Sigmoid colon (tissue), 7 donors: ENCODE measurements around the gene ADCY7. TPM values are rescaled to one million over a fixed set of nuclear protein-coding genes. Genes with fewer than 3 reads are reported as not detected.

Source experiments
- DNase-seq: peaks from one replicate; pipeline ENCODE4 v3.0.0-alpha.2; 2019
- H3K27ac ChIP-seq, 4 donors: fragments of 200-600 bp; sonication (generic); one replicate each; pipeline ENCODE4 v1.5.1; 2016 to 2019; ENCODE audit warnings: mild to moderate bottlenecking in 1 of 4
- H3K27me3 ChIP-seq, 3 donors: fragments of 200-600 bp; sonication (generic); one replicate each; pipeline ENCODE4 v1.5.1; 2019; ENCODE audit warnings: mild to moderate bottlenecking in 1 of 3
- H3K36me3 ChIP-seq, 4 donors: fragments of 200-600 bp; sonication (generic); one replicate each; pipeline ENCODE4 v1.5.1; 2016 to 2019
- H3K4me1 ChIP-seq, 4 donors: fragments of 200-600 bp; sonication (generic); one replicate each; pipeline ENCODE4 v1.5.1; 2017 to 2019
- H3K4me3 ChIP-seq, 4 donors: fragments of 200-600 bp; sonication (generic); one replicate each; pipeline ENCODE4 v1.5.1; 2017 to 2019; ENCODE audit warnings: mild to moderate bottlenecking in 2 of 4, moderate library complexity in 1 of 4
- H3K9me3 ChIP-seq, 4 donors: fragments of 200-600 bp in 3 of 4; sonication (generic) in 3 of 4; one replicate each; pipeline versions ENCODE4 v1.5.1 to v1.6.1; 2013 to 2019
- EP300 ChIP-seq, 4 donors: sonication (generic); formaldehyde crosslinking; IDR thresholded peaks; one replicate each; pipeline ENCODE4 v1.6.1; 2017; ENCODE audit warnings: antibody characterized with exemption in 4 of 4
- POLR2A ChIP-seq, 2 donors: fragments of 450-650 bp; IDR thresholded peaks; one replicate each; pipeline ENCODE4 v1.6.1; 2016; ENCODE audit warnings: antibody characterized with exemption in 2 of 2, mild to moderate bottlenecking in 2 of 2, moderate library complexity in 2 of 2
- POLR2AphosphoS5 ChIP-seq, 4 donors: sonication (generic); formaldehyde crosslinking; IDR thresholded peaks; one replicate each; pipeline ENCODE4 v1.6.1; 2017; ENCODE audit warnings: antibody characterized with exemption in 4 of 4
- WGBS, 2 donors: extraction: QIAGEN DNeasy Blood & Tissue Kit; methylation state at CpG; one replicate each; pipeline ENCODE4 v1.1.7; 2013; 5-methylcytosine and 5-hydroxymethylcytosine counted together
- intact Hi-C: fragments of 100-400 bp; cut with DNase I; formaldehyde crosslinking; loops from one replicate; pipeline ENCODE4 v1.15.1; 2023
- polyA plus RNA-seq, 3 donors: library from polyadenylated mRNA; stranded (reverse); fragments of 200-250 nt; gene quantifications; one replicate each; pipeline ENCODE4 v1.2.3, GENCODE V29; 2013
- total RNA-seq, 4 donors: library from RNA; depleted of rRNA; stranded (reverse); fragments of >200 nt; gene quantifications; one replicate each; pipeline ENCODE4 v1.1.0, GENCODE V29; 2016
- TF ChIP-seq, protein P1 (sequence below), 4 experiments: fragments of 450-650 bp in 3 of 4; fragments of 200-600 bp in 1 of 4; IDR thresholded peaks; one replicate each; pipeline ENCODE4 v1.5.1; 2016 to 2019; ENCODE audit warnings: antibody characterized with exemption in 4 of 4, mild to moderate bottlenecking in 3 of 4, moderate library complexity in 2 of 4
- donor health status: healthy with polysubstance abuse.
- donor health status: Bipolar disorder and iron deficiency.
- donor health status: healthy.

ADCY7 gene
- total and polyA plus RNA-seq, 7 donors: 1.2 to 24.0 (median 10.2) TPM

DNA sequence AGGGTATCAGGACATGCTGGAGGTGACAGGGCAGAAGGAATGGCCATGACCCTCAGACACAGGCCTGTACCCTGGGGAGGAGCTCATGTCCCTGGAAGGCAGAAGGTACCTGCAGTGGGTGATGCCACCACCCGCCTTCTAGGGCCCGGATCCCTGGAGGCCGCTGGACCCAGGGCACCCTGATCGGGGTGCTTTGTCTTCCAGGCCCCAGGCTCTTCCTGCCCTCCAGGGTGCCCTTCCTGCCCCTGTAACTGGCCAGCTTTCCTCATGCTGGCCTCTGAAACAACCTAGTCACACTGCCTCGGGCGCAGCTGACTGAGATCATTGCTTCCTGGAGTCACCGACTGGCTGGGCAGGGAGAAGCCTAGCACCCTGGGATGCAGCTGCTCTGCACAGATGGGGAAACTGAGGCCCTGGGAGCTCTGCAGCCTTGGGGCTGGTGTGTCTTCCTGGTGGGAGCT lies 5.8 kb downstream of the ADCY7 start:
- Histone ChIP-seq H3K27ac (no peak overlapping the region), H3K9me3 (no peaks in the 10 kb centered on the region), H3K4me1 (no peaks in the 10 kb centered on the region), H3K27me3 (no peaks in the 10 kb centered on the region), H3K4me3 (no peak overlapping the region), H3K36me3 (no peaks in the 10 kb centered on the region)
- DNase-seq: peak; percentile 60
- WGBS, 2 donors: 77 to 88% methylated on average over 7 of the region's 7 CpGs
- TF ChIP-seq POLR2AphosphoS5 (IDR thresholded peaks at IDR 0.05) (no peak), POLR2A (IDR thresholded peaks at IDR 0.05) (no peak), EP300 (IDR thresholded peaks at IDR 0.05) (no peak)
- intact Hi-C loops: no loop called here

DNA sequence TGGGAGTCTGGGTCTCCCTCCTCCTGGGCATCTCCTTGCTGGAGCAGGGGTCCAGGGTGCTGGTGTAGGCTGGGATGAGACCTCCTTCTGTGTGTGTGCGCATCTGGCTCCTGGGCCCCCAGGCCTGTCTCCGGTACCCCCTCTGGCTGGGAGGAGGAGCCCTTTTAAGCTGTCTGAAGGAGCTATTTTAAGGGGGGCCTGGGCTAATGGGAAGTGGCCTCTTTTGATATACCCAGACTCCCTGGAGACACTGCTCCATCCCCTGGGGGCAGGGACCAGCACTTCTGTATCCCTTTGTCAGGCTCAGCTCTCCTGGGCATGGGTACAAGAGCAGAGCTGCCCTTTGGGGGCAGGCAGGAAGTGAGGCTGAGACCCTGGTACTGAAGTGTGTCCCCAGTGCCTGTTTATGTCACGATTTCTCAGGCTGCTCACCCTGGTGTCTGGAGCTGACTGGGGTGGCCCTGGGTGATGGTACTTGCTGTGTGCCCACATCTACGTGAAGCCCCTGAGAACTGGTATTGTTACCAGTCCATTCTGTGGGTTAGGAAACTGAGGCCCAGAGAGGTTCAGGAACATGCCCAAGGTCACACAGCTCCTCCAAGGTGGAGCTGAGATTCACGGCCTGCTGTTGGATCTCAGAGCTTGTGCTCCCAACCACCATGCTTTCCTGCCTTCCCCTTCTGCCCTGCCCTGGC lies 6.5 kb downstream of the ADCY7 start:
- Histone ChIP-seq H3K36me3 (no peaks in the 10 kb centered on the region), H3K4me3 (no peak overlapping the region), H3K4me1 (no peaks in the 10 kb centered on the region), H3K27ac (no peak overlapping the region), H3K9me3 (no peaks in the 10 kb centered on the region), H3K27me3 (no peaks in the 10 kb centered on the region)
- intact Hi-C loops: no loop called here
- peak; percentile 57 for DNase-seq
- WGBS, 2 donors: 81 to 96% methylated on average over 5 of the region's 5 CpGs
- TF ChIP-seq POLR2A (IDR thresholded peaks at IDR 0.05) (no peak), POLR2AphosphoS5 (IDR thresholded peaks at IDR 0.05) (no peak)

DNA sequence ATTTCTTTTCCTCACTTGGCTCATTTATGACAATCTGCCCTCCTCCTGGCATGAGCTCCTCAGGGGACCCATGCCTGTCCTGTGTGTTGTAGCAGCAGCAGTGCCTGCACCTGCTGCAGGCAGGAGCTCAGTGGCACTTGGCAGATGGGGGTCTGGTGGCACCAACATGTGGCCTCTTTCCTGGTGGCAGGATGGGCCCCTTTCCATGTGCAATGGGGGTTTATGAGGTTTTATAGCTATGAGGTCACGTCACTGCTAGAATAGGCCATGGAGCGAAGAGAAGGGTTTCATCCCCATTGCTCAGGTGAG lies 7.0 kb downstream of the ADCY7 start:
- DNase-seq: no peak
- H3K36me3 ChIP-seq: no peaks in the 10 kb centered on the region
- intact Hi-C loops: no loop called here
- no peaks in the 10 kb centered on the region for H3K9me3 ChIP-seq
- H3K27me3 ChIP-seq: no peaks in the 10 kb centered on the region
- H3K4me1 ChIP-seq: no peaks in the 10 kb centered on the region
- WGBS, 2 donors: 78 to 83% methylated on average over 2 of the region's 2 CpGs
- no peak overlapping the region for H3K27ac ChIP-seq
- H3K4me3 ChIP-seq: no peak overlapping the region
- TF ChIP-seq POLR2A (IDR thresholded peaks at IDR 0.05) (no peak), EP300 (IDR thresholded peaks at IDR 0.05) (no peak), POLR2AphosphoS5 (IDR thresholded peaks at IDR 0.05) (no peak)
- TF ChIP-seq, protein P1, sequence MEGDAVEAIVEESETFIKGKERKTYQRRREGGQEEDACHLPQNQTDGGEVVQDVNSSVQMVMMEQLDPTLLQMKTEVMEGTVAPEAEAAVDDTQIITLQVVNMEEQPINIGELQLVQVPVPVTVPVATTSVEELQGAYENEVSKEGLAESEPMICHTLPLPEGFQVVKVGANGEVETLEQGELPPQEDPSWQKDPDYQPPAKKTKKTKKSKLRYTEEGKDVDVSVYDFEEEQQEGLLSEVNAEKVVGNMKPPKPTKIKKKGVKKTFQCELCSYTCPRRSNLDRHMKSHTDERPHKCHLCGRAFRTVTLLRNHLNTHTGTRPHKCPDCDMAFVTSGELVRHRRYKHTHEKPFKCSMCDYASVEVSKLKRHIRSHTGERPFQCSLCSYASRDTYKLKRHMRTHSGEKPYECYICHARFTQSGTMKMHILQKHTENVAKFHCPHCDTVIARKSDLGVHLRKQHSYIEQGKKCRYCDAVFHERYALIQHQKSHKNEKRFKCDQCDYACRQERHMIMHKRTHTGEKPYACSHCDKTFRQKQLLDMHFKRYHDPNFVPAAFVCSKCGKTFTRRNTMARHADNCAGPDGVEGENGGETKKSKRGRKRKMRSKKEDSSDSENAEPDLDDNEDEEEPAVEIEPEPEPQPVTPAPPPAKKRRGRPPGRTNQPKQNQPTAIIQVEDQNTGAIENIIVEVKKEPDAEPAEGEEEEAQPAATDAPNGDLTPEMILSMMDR (IDR thresholded peaks at IDR 0.05): no peak

DNA sequence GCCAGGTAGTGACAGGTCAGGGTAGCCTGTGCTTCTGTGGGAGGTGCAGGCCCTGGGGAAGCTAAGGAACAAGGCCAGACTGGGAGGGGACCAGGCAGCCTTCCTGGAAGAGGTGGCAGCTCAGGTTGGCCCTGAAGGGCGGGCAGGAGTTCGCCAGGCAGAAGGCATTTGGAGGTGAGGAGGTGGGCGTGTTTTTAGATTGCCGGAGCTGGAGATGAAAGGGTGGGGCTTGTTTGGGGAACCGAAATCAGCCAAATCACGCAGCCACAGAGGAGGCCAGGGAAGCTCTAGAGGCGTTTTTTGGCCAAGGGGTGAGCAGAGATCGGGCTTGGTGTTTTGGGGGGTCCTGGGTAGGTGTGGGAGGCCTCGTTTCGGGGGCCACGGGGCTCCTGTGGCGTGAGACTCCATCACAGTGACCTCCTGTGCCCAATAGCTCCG lies 7.6 kb downstream of the ADCY7 start:
- 34 to 57% methylated on average over 13 of the region's 13 CpGs for WGBS, 2 donors
- no peak for DNase-seq
- Histone ChIP-seq H3K4me3 (peak overlapping the region in 2 of 4 donors; percentile 17 to 35), H3K9me3 (no peaks in the 10 kb centered on the region), H3K4me1 (no peaks in the 10 kb centered on the region), H3K36me3 (no peaks in the 10 kb centered on the region), H3K27me3 (no peaks in the 10 kb centered on the region), H3K27ac (peak overlapping the region; percentile 47 to 53 (median 50))
- TF ChIP-seq POLR2AphosphoS5 (IDR thresholded peaks at IDR 0.05): no peak
- TF ChIP-seq, protein P1 (IDR thresholded peaks at IDR 0.05): no peak
- no peak for TF ChIP-seq EP300 (IDR thresholded peaks at IDR 0.05)
- TF ChIP-seq POLR2A (IDR thresholded peaks at IDR 0.05): no peak
- intact Hi-C loops: no loop called here

DNA sequence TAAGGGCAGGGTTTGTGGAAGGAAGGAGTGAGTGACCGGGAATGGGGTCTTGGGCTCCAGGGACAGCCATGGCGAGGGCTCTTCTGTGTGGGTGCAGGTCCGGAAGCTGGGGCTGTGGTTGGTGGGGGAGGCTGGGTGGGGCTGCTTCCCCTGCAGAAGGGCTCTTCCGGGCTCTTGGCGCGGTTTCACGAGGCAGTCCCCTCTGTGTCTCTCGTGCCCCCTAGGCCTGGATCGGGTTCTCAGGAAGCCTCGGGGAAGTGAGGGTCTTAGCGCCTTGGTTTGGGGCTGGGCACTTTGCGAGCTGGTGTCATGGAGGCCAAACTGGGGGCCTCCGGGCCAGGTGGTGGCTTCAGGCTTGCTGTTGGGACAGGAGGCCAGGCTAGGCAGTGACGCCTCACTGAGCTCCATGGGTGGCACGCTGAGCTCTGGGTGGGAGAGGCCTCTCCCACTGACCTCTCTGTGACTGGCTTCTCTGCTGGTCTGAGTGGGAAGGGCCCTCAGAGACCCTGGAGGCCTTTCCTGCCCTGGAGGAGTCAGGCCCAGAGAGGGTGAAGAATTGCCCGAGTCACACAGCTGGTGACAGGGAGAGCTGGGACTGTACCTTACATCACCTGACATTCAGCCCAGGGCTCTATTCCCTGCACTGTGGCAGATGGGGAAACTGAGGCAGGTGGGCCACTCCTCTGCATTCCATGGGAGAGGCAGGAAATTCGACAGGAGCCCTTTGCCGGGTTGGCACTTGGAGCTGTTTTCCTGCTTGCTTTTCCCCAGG lies 8.2 kb downstream of the ADCY7 start:
- TF ChIP-seq EP300 (IDR thresholded peaks at IDR 0.05): no peak
- no peak for TF ChIP-seq POLR2A (IDR thresholded peaks at IDR 0.05)
- no peak for TF ChIP-seq POLR2AphosphoS5 (IDR thresholded peaks at IDR 0.05)
- TF ChIP-seq, protein P1 (IDR thresholded peaks at IDR 0.05): no peak
- Histone ChIP-seq H3K27ac (peak overlapping the region; percentile 47 to 53 (median 50)), H3K4me1 (no peaks in the 10 kb centered on the region), H3K27me3 (no peaks in the 10 kb centered on the region), H3K4me3 (peak overlapping the region in 2 of 4 donors; percentile 17 to 35), H3K36me3 (no peaks in the 10 kb centered on the region), H3K9me3 (no peaks in the 10 kb centered on the region)
- 51 to 80% methylated on average over 18 of the region's 18 CpGs for WGBS, 2 donors
- DNase-seq: no peak
- intact Hi-C loops: no loop called here
